ENCODE data around the gene CYSTM1. TPM values are rescaled to one million over a fixed set of nuclear protein-coding genes. Genes with fewer than 3 reads are reported as not detected.
A peak's percentile ranks its signal among the peaks of the same experiment; 100 is the strongest.

Gene CYSTM1
- total and polyA plus RNA-seq, 5 experiments from 2014 or later: 3.0 to 6.5 (median 5.1) TPM

DNA sequence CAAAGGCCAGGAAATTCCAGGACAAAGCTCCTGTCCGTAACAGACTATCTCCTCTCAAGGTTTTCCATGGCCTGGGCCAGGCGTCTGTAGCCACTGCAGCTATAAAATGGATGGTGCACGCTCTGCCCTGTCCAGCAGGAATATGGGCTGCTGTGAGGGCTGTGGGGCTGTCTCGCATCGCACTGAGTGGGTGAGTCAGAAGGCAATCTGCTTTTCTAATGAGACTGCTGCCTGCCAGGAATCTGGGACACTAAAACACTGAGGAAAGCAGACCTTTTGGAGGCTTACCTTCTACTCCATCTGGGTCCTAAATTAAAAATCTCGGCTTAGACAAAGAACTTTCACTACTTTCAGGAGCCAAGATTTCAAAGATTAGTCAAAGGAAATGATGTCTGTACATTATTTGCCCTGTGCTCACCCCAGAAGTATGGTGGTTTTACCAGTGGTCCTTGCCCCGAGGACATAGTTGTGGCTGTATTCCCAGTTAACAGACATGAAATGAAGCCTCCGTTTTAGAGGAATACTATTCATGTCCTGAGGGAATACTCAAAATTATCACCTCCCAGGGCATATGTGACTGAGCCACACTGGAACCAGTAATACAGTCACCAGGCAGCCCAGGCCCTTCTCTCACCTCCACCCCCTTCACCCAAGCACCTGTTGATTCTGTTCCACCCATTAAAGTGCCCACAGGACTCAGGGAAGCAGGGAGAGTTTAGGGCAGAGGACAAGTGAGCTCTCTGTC is 71.6 kb downstream of the CYSTM1 start:
- no peak overlapping the region for H3K4me3 Mint-ChIP-seq
- DNase-seq: no peak
- H3K27ac Mint-ChIP-seq: peak overlapping the region in 2 of 10 donors; percentile 7 to 11
- H3K27me3 Mint-ChIP-seq: no peaks in the 10 kb centered on the region
- H3K9me3 Mint-ChIP-seq: no peaks in the 10 kb centered on the region
- POLR2A ChIA-PET: no interaction called here
- peaks cover 0 to 18% (median 0%) of the 10 kb centered on the region in 3 donors for H3K36me3 Mint-ChIP-seq
- H3K4me1 Mint-ChIP-seq: peaks cover 20 to 37% (median 33%) of the 10 kb centered on the region in 4 donors
- ATAC-seq: no peak

DNA sequence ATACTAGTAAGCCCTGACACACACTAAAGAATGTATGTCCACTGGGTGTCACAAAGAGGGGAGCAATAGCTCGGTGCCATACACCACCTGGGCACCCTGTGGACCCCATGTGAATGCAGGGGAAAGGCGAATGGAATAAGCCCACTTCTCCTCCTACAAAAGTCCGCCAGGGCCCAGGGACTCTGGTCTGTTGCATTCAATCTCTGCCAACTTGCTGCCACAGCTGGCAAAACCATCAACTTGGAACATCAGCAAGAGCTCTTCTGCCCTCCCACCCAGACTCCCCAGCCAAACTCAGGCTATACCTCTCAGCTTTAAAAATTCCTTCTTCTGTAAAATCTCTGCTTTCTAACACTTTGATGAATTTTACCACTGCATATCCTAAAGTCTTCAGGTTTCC is 73.4 kb downstream of the CYSTM1 start:
- ATAC-seq (no peak), DNase-seq (no peak)
- peak overlapping the region in 2 of 10 donors; percentile 22 to 31 for H3K27ac Mint-ChIP-seq
- no peak overlapping the region for H3K4me3 Mint-ChIP-seq
- no peaks in the 10 kb centered on the region for H3K27me3 Mint-ChIP-seq
- H3K36me3 Mint-ChIP-seq: peaks cover 0 to 18% (median 0%) of the 10 kb centered on the region in 3 donors
- H3K9me3 Mint-ChIP-seq: no peaks in the 10 kb centered on the region
- POLR2A ChIA-PET: interaction anchor here (0.6 kb wide), 1 partner anchor 66 kb away, joined by 7 read pairs; no protein-coding TSS in a partner anchor
- peaks cover 31 to 50% (median 48%) of the 10 kb centered on the region in 4 donors for H3K4me1 Mint-ChIP-seq

DNA sequence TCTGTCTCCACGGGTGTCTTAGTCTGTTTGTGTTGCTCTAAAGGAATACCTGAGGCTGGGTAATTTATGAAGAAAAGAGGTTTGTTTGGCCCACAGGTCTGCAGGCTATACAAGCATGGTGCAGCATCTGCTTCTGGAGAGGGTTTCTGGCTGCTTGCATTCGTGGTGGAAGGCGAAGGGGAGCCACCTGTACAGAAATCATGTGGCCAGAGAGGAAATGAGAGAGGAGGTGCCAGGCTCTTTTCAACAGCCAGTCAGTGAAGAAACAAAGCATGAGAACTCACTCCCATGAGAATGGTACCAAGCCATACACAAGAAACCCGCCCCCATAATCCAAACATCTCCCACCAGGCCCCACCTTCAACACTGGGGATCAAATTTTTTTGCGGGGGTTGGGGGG is 74.5 kb downstream of the CYSTM1 start:
- ATAC-seq (no peak), DNase-seq (no peak)
- no peaks in the 10 kb centered on the region for H3K27me3 Mint-ChIP-seq
- H3K9me3 Mint-ChIP-seq: no peaks in the 10 kb centered on the region
- H3K27ac Mint-ChIP-seq: peak overlapping the region in 4 of 10 donors; percentile 29 to 68 (median 40)
- H3K4me1 Mint-ChIP-seq: peaks cover 29 to 49% (median 47%) of the 10 kb centered on the region in 4 donors
- H3K4me3 Mint-ChIP-seq: no peak overlapping the region
- POLR2A ChIA-PET: no interaction called here
- H3K36me3 Mint-ChIP-seq: peaks cover 0 to 15% (median 0%) of the 10 kb centered on the region in 3 donors

GRCh38 chr5:140250386-140250785 is 75.4 kb downstream of the CYSTM1 start:
- H3K4me1 Mint-ChIP-seq: peaks cover 22 to 40% (median 39%) of the 10 kb centered on the region in 4 donors
- DNase-seq (no peak), ATAC-seq (no peak)
- H3K27ac Mint-ChIP-seq: peak overlapping the region in 5 of 10 donors; percentile 2 to 71 (median 11)
- H3K4me3 Mint-ChIP-seq: no peak overlapping the region
- peaks cover 0 to 6% (median 0%) of the 10 kb centered on the region in 3 donors for H3K36me3 Mint-ChIP-seq
- no peaks in the 10 kb centered on the region for H3K9me3 Mint-ChIP-seq
- no peaks in the 10 kb centered on the region for H3K27me3 Mint-ChIP-seq
- POLR2A ChIA-PET: interaction anchor here (0.6 kb wide), 1 partner anchor 1659 kb away, joined by 6 read pairs; no protein-coding TSS in a partner anchor

GRCh38 chr5:140251527-140251973 is 76.6 kb downstream of the CYSTM1 start:
- Mint-ChIP-seq H3K36me3 (peaks cover 0 to 2% (median 0%) of the 10 kb centered on the region in 3 donors), H3K27ac (peak overlapping the region in 9 of 10 donors; percentile 11 to 84 (median 66))
- ATAC-seq: peak in 1 of 2 donors; percentile 78

GRCh38 chr5:140252470-140253126 is 77.6 kb downstream of the CYSTM1 start:
- POLR2A ChIA-PET: no interaction called here
- Mint-ChIP-seq H3K4me1 (peaks cover 26 to 40% (median 33%) of the 10 kb centered on the region in 4 donors), H3K27ac (peak overlapping the region in 6 of 10 donors; percentile 26 to 91 (median 60))

More at GRCh38 chr5:140251527-140251973, 76.6 kb downstream of the CYSTM1 start:
- Mint-ChIP-seq H3K4me1 (peaks cover 21 to 36% (median 31%) of the 10 kb centered on the region in 4 donors), H3K9me3 (no peaks in the 10 kb centered on the region), H3K27me3 (no peaks in the 10 kb centered on the region), H3K4me3 (peak overlapping the region in 1 of 10 donors; percentile 22)
- DNase-seq: peak in 3 of 10 donors; percentile 17 to 31 (median 28)
- POLR2A ChIA-PET: no interaction called here

GRCh38 chr5:140253985-140254384 is 79.0 kb downstream of the CYSTM1 start:
- peaks cover 33 to 45% (median 41%) of the 10 kb centered on the region in 4 donors for H3K4me1 Mint-ChIP-seq
- no peak for ATAC-seq
- peaks cover 0 to 19% (median 16%) of the 10 kb centered on the region in 3 donors for H3K36me3 Mint-ChIP-seq
- H3K4me3 Mint-ChIP-seq: no peak overlapping the region
- no peak for DNase-seq
- POLR2A ChIA-PET: no interaction called here
- H3K27me3 Mint-ChIP-seq: no peaks in the 10 kb centered on the region
- no peaks in the 10 kb centered on the region for H3K9me3 Mint-ChIP-seq
- H3K27ac Mint-ChIP-seq: no peak overlapping the region

More at GRCh38 chr5:140252470-140253126, 77.6 kb downstream of the CYSTM1 start:
- DNase-seq (no peak), ATAC-seq (no peak)
- Mint-ChIP-seq H3K4me3 (peak overlapping the region in 1 of 10 donors; percentile 33), H3K27me3 (no peaks in the 10 kb centered on the region), H3K9me3 (no peaks in the 10 kb centered on the region), H3K36me3 (peaks cover 0 to 6% (median 2%) of the 10 kb centered on the region in 3 donors)

DNA sequence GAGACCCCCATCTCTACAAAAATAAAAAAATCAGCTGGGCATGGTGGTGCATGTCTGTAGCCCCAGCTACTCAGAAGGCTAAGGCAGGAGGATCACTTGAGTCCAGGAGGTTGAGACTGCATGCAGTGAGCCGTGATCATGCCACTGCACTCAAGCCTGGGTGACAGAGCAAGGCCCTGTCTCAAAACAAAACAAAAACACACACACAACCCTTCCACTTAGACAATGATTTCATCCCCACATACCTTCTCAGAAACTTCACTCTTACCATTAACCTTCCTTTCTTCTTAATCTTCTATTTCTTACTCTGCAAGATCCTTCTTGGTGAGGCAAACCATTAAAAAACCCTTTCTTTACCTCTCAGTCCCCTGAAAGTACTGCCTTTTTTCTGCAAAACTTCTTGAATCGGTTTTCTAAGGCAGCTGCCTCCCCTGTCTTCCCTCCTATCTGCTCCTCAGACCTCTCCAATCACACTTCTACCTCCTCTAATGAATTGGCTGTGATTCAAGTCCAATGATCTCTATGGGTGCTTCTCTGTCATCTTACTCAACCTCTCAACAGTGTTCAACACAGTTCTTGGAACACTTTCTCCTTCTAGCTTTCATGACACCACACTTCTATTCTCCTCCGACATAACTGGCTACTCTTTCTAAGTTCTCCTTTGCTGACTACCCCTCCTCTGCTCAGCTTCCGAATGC is 80.6 kb downstream of the CYSTM1 start:
- peaks cover 0 to 30% (median 23%) of the 10 kb centered on the region in 3 donors for H3K36me3 Mint-ChIP-seq
- H3K27me3 Mint-ChIP-seq: no peaks in the 10 kb centered on the region
- POLR2A ChIA-PET: interaction anchor here (1.4 kb wide), 1 partner anchor 13 kb away, joined by 4 read pairs; no protein-coding TSS in a partner anchor
- H3K9me3 Mint-ChIP-seq: no peaks in the 10 kb centered on the region
- ATAC-seq: no peak
- no peak overlapping the region for H3K4me3 Mint-ChIP-seq
- H3K27ac Mint-ChIP-seq: no peak overlapping the region
- peaks cover 25 to 39% (median 37%) of the 10 kb centered on the region in 4 donors for H3K4me1 Mint-ChIP-seq
- DNase-seq: no peak

DNA sequence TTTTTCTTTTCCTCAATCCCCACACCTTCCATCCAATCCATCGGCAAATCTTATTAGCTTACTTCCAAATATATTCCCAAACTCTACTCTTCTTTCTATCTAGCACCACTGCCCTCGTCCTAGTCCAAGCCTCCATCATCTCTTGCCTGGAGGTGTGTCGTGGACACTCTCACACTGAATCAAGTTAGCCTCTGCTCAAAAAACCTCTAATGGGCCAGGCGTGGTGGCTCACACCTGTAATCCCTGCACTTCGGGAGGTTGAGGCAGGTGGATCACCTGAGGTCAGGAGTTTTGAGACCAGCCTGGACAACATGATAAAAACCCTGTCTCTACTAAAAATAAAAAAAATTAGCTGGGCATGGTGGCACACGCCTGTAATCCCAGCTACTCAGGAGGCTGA is 81.7 kb downstream of the CYSTM1 start:
- DNase-seq (no peak), ATAC-seq (no peak)
- no peak overlapping the region for H3K4me3 Mint-ChIP-seq
- POLR2A ChIA-PET: interaction anchor here (1.4 kb wide), 1 partner anchor 12 kb away, joined by 4 read pairs; no protein-coding TSS in a partner anchor
- no peak overlapping the region for H3K27ac Mint-ChIP-seq
- peaks cover 24 to 38% (median 33%) of the 10 kb centered on the region in 4 donors for H3K4me1 Mint-ChIP-seq
- H3K27me3 Mint-ChIP-seq: no peaks in the 10 kb centered on the region
- H3K36me3 Mint-ChIP-seq: peaks cover 0 to 34% (median 23%) of the 10 kb centered on the region in 3 donors
- no peaks in the 10 kb centered on the region for H3K9me3 Mint-ChIP-seq

- no peaks in the 10 kb centered on the region for H3K27me3 Mint-ChIP-seq
- H3K36me3 Mint-ChIP-seq: peaks cover 0 to 39% (median 29%) of the 10 kb centered on the region in 3 donors
- no peaks in the 10 kb centered on the region for H3K9me3 Mint-ChIP-seq
- H3K4me3 Mint-ChIP-seq: no peak overlapping the region
- DNase-seq: no peak
- H3K27ac Mint-ChIP-seq: peak overlapping the region in 1 of 10 donors; percentile 32
- H3K4me1 Mint-ChIP-seq: peaks cover 18 to 32% (median 24%) of the 10 kb centered on the region in 4 donors
- POLR2A ChIA-PET: interaction anchor here (0.6 kb wide), 1 partner anchor 44 kb away, joined by 3 read pairs; no protein-coding TSS in a partner anchor
- ATAC-seq: no peak
These were observed 83.0 kb downstream of the CYSTM1 start for GRCh38 chr5:140258016-140258415.

DNA sequence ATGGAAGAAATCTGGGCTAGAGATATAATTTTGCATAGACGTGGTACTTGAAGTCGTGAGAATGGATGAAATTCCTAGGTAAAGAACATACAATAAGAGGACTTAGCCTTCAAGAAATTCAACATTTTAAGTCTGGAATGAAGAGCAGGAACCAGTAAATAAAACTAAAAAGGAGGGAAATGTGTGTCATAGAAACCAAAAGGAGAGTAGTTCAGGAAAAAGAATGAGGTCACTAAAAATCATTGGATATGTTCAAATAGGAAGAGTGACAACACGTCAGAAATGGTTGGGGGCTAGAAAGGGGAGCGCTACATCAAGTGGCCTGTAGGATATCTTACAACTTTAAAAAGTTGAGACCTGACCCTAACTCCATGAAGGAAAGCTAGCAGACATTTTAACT is 83.9 kb downstream of the CYSTM1 start:
- POLR2A ChIA-PET: no interaction called here
- Mint-ChIP-seq H3K4me1 (peaks cover 18 to 30% (median 23%) of the 10 kb centered on the region in 4 donors), H3K27ac (peak overlapping the region in 2 of 10 donors; percentile 8 to 48), H3K4me3 (no peak overlapping the region), H3K9me3 (no peaks in the 10 kb centered on the region), H3K36me3 (peaks cover 0 to 41% (median 30%) of the 10 kb centered on the region in 3 donors), H3K27me3 (no peaks in the 10 kb centered on the region)
- DNase-seq (no peak), ATAC-seq (no peak)

DNA sequence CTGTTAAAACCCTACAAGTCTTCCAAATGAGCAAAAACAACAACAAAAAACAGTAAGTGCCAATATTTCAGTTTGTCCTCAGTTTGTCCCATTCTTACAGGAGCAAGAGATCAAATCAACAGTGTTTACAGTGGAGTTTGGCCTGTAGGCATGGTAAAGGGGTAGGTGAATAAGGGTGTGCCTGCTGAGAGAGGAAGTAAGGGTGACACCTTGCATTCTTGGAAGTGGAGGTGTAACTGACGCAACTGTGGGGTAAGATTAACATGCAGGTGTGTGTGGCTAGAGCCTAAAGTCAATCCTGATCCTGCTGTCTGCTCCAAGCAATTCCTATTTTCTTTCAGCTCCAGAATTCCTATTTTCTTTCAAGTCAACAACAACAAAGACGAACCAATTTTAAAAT is 84.5 kb downstream of the CYSTM1 start:
- Mint-ChIP-seq H3K4me1 (peaks cover 18 to 31% (median 25%) of the 10 kb centered on the region in 4 donors), H3K9me3 (no peaks in the 10 kb centered on the region), H3K36me3 (peaks cover 0 to 44% (median 30%) of the 10 kb centered on the region in 3 donors), H3K27me3 (no peaks in the 10 kb centered on the region), H3K27ac (peak overlapping the region in 4 of 10 donors; percentile 20 to 50 (median 44)), H3K4me3 (peak overlapping the region in 1 of 10 donors; percentile 15)
- no peak for DNase-seq
- peak in 1 of 2 donors; percentile 42 for ATAC-seq
- POLR2A ChIA-PET: no interaction called here

Data from naive thymus-derived CD8-positive, alpha-beta T cell (primary cell).